K562 (cell line): ENCODE results near the gene PAQR7. TPM values are rescaled to one million over a fixed set of nuclear protein-coding genes. Genes with fewer than 3 reads are reported as not detected.
A peak's percentile ranks its signal among the peaks of the same experiment; 100 is the strongest.

Source experiments
- ATF7 ChIP-seq: fragments of 450-650 bp; IDR thresholded peaks from 2 replicates; pipeline ENCODE4 v1.7.1; 2014; ENCODE audit warnings: mild to moderate bottlenecking, moderate library complexity
- BRF2 ChIP-seq: IDR thresholded peaks from 3 replicates; pipeline ENCODE4 v1.6.1; 2011; ENCODE audit warnings: borderline replicate concordance, mild to moderate bottlenecking; ENCODE audit not compliant: insufficient read length, insufficient read depth
- CBX2 ChIP-seq: fragments of 200-600 bp; sonication (generic); IDR thresholded peaks from one replicate; pipeline ENCODE4 v1.6.1; 2012; ENCODE audit warnings: mild to moderate bottlenecking, low read length, inconsistent platforms; ENCODE audit not compliant: insufficient read depth, poor library complexity, severe bottlenecking
- HDAC1 ChIP-seq, 2 experiments: fragments of 450-650 bp; IDR thresholded peaks; 2 replicates each; pipeline ENCODE4 v1.6.1; 2016 to 2017; ENCODE audit warnings: inconsistent platforms in 1 of 2, mild to moderate bottlenecking in 1 of 2, moderate library complexity in 1 of 2
- HMGXB4 ChIP-seq: sonication (generic); formaldehyde crosslinking; IDR thresholded peaks from 2 replicates; pipeline ENCODE4 v1.8.1; 2023; ENCODE audit warnings: mild to moderate bottlenecking, missing genetic modification reagents
- HNRNPK ChIP-seq: fragments of 200-400 bp; formaldehyde crosslinking; IDR thresholded peaks from one replicate; pipeline ENCODE4 v1.6.1; 2018; ENCODE audit warnings: mild to moderate bottlenecking, low read depth, low read length; ENCODE audit not compliant: poor library complexity, severe bottlenecking
- MTA2 ChIP-seq: fragments of 450-650 bp; IDR thresholded peaks from 2 replicates; pipeline ENCODE4 v1.6.1; 2016; ENCODE audit warnings: low read depth
- MTF1 ChIP-seq: fragments of 250-450 bp; sonication (Bioruptor Pico); IDR thresholded peaks from 2 replicates; pipeline ENCODE4 v1.9.0; 2021; ENCODE audit warnings: moderate library complexity, mild to moderate bottlenecking, inconsistent platforms, borderline replicate concordance
- NRF1 ChIP-seq, 2 experiments: fragments of 450-650 bp; IDR thresholded peaks in 1 of 2; conservative IDR thresholded peaks in 1 of 2; 2 replicates each; pipeline ENCODE4 v1.6.1; 2014; ENCODE audit warnings: mild to moderate bottlenecking in 2 of 2
- RCOR1 ChIP-seq, 2 experiments: IDR thresholded peaks; 2 replicates each; pipeline ENCODE4 v1.6.1; 2012; ENCODE audit warnings: low read depth in 2 of 2, low read length in 2 of 2, borderline replicate concordance in 1 of 2, improper control_type of control experiment in 1 of 2
- SIX5 ChIP-seq, 2 experiments: IDR thresholded peaks; 2 replicates each; pipeline ENCODE4 v1.6.1; 2011; ENCODE audit warnings: low read length in 2 of 2, borderline replicate concordance in 1 of 2, low read depth in 1 of 2, mild to moderate bottlenecking in 1 of 2, moderate library complexity in 1 of 2; ENCODE audit not compliant: insufficient read depth in 1 of 2
- TEAD4 ChIP-seq, 2 experiments: sonication (generic) in 1 of 2; formaldehyde crosslinking in 1 of 2; IDR thresholded peaks; 2 replicates each; pipeline versions ENCODE4 v1.6.1 to v1.8.0; 2012 to 2022; ENCODE audit warnings: borderline replicate concordance in 1 of 2, inconsistent platforms in 1 of 2, low read length in 1 of 2, mild to moderate bottlenecking in 1 of 2, missing genetic modification reagents in 1 of 2
- TFAM ChIP-seq: fragments of 250-450 bp; sonication (Bioruptor Pico); conservative IDR thresholded peaks from 2 replicates; pipeline ENCODE4 v1.5.0; 2021; ENCODE audit warnings: mild to moderate bottlenecking, moderate library complexity
- ZNF165 ChIP-seq: fragments of 250-450 bp; sonication (Bioruptor Pico); IDR thresholded peaks from 2 replicates; pipeline ENCODE4 v1.4.0; 2020; ENCODE audit warnings: borderline replicate concordance
- ZNF766 ChIP-seq: fragments of 200-800 bp; sonication (Bioruptor generic); conservative IDR thresholded peaks from 2 replicates; pipeline ENCODE4 v1.6.1; 2016; ENCODE audit warnings: missing genetic modification characterization, missing compliant biosample characterization
- polyA plus RNA-seq, 8 experiments: library from polyadenylated mRNA; depleted of rRNA in 4 of 8; stranded (reverse) in 5 of 8; unstranded in 3 of 8; fragments of >200 nt; fragmentation: Nextera tagmentation in 2 of 8; fragmentation: Illumina TruSeq in 1 of 8; extraction: Ambion mirVana in 2 of 8; extraction: Trizol in 1 of 8; gene quantifications; 2 replicates each; pipeline versions ENCODE4 v1.2.1 to v1.2.3, GENCODE V29; 2011 to 2014; ENCODE audit warnings: inconsistent platforms in 1 of 8, missing spikeins in 1 of 8
- total RNA-seq, 7 experiments: library from RNA; depleted of rRNA in 6 of 7; stranded (reverse); fragments of >200 nt in 6 of 7; fragmentation: Illumina TruSeq in 2 of 7; extraction: Trizol in 2 of 7; gene quantifications; 2 replicates each; pipeline versions ENCODE4 v1.2.1 to v1.2.3, GENCODE V29; 2011 to 2021; ENCODE audit warnings: low replicate concordance in 1 of 7
- TF ChIP-seq, protein P1 (sequence below): fragments of 450-650 bp; formaldehyde crosslinking; IDR thresholded peaks from 2 replicates; pipeline ENCODE4 v1.4.0; 2022; ENCODE audit warnings: missing genetic modification characterization
- TF ChIP-seq, protein P2 (sequence below): IDR thresholded peaks from 3 replicates; pipeline ENCODE4 v1.6.1; 2011; ENCODE audit warnings: borderline replicate concordance, mild to moderate bottlenecking, moderate library complexity; ENCODE audit not compliant: insufficient read length; ENCODE audit errors: extremely low read depth

PAQR7 gene
- total and polyA plus RNA-seq, 9 of the 15 experiments (the other 6 are each of a cell fraction or from before 2014, with no cell fraction given): 1.1 to 5.2 (median 2.6) TPM

DNA sequence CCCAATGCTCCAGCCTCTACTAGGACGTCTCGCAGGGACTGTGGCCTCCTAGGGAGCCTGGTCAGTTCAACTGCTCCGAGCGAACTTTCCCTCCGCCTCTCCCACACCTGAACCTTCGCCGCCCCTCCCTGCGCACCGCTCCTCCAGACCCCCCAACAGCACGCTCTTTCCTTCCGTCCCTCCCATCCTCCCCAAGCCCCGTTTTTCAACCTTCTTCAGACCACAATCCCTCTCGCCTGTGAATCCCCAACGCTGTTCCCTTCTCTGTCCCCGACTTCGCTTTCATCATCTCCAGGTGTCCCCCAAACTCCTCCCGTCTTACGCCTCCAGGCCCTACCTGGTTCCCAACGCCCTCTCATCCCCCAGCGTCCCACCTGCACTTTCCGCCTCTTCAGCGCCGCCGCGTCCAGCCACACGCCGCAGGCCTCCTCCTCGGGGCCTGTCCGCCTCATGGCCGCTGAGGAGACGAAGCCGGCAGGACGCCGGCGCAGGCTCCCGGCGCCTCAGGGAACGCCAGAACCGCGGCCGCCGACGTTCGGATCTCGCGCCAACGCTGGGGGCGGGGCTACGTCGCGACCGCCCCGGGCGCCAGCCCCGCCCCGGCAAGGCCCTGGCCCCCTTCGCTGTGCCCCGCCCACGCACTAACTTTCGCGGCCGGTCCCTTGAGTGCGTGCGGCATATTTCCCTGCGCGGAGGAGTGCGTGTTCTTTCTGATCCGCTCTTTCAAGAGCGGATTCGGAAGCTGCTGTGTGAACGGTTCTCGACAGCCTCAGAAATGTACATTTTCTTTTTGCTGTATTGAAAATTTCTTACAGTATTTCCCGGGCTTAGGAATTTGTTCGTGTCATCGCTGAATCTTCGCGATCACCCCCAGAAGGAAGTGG is 16.4 kb downstream of the PAQR7 start, which contains the start of gene AUNIP (continued):
- TF ChIP-seq, protein P1, sequence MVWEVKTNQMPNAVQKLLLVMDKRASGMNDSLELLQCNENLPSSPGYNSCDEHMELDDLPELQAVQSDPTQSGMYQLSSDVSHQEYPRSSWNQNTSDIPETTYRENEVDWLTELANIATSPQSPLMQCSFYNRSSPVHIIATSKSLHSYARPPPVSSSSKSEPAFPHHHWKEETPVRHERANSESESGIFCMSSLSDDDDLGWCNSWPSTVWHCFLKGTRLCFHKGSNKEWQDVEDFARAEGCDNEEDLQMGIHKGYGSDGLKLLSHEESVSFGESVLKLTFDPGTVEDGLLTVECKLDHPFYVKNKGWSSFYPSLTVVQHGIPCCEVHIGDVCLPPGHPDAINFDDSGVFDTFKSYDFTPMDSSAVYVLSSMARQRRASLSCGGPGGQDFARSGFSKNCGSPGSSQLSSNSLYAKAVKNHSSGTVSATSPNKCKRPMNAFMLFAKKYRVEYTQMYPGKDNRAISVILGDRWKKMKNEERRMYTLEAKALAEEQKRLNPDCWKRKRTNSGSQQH (CRISPR knock-in tag): peak; percentile 93
- TF ChIP-seq MTA2: peak; percentile 27; the same call in 1 of the 2 replicates
- no peak; the same call in 1 of the 2 replicates for TF ChIP-seq ZNF766 (CRISPR knock-in tag)
- no peak for TF ChIP-seq CBX2
- TF ChIP-seq ATF7: peak; percentile 93
- peak; percentile 93 to 94 for TF ChIP-seq NRF1 (conservative IDR thresholded peaks at IDR 0.05 in 1 of 2, IDR thresholded peaks at IDR 0.05 in 1 of 2)
- TF ChIP-seq ZNF165 (CRISPR knock-in tag): no peak; the same call in 1 of the 2 replicates
- TF ChIP-seq HNRNPK: no peak
- no peak for TF ChIP-seq BRF2
- TF ChIP-seq TFAM (CRISPR knock-in tag): no peak
- no peak for TF ChIP-seq SIX5 (IDR thresholded peaks at IDR 0.05; ENCODE audit: borderline replicate concordance in 1 of 2, insufficient read depth in 1 of 2, low read depth in 1 of 2, low read length in 2 of 2)
- TF ChIP-seq RCOR1 (IDR thresholded peaks at IDR 0.05; ENCODE audit: borderline replicate concordance in 1 of 2, low read depth in 2 of 2, low read length in 2 of 2): peak in 1 of 2 experiments; percentile 50; a peak in 2 of 4 replicates
- no peak for TF ChIP-seq MTF1 (CRISPR knock-in tag)
- TF ChIP-seq, protein P2, sequence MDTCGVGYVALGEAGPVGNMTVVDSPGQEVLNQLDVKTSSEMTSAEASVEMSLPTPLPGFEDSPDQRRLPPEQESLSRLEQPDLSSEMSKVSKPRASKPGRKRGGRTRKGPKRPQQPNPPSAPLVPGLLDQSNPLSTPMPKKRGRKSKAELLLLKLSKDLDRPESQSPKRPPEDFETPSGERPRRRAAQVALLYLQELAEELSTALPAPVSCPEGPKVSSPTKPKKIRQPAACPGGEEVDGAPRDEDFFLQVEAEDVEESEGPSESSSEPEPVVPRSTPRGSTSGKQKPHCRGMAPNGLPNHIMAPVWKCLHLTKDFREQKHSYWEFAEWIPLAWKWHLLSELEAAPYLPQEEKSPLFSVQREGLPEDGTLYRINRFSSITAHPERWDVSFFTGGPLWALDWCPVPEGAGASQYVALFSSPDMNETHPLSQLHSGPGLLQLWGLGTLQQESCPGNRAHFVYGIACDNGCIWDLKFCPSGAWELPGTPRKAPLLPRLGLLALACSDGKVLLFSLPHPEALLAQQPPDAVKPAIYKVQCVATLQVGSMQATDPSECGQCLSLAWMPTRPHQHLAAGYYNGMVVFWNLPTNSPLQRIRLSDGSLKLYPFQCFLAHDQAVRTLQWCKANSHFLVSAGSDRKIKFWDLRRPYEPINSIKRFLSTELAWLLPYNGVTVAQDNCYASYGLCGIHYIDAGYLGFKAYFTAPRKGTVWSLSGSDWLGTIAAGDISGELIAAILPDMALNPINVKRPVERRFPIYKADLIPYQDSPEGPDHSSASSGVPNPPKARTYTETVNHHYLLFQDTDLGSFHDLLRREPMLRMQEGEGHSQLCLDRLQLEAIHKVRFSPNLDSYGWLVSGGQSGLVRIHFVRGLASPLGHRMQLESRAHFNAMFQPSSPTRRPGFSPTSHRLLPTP: no peak
- peak; percentile 85; the same call in 1 of the 2 replicates for TF ChIP-seq HMGXB4 (CRISPR knock-in tag)
- TF ChIP-seq HDAC1 (IDR thresholded peaks at IDR 0.05): peak; percentile 8 to 99; a peak in 3 of 4 replicates
- TF ChIP-seq TEAD4 (IDR thresholded peaks at IDR 0.05; ENCODE audit: low read length): peak; percentile 49; the same call in 1 of the 2 replicates
- TF ChIP-seq TEAD4 (CRISPR knock-in tag; IDR thresholded peaks at IDR 0.05; ENCODE audit: borderline replicate concordance): 0 out of 2 replicates have a peak, but pooled peaks have one; percentile 64
